Measurements from ENCODE around the gene ARHGAP21.
A peak's percentile ranks its signal among the peaks of the same experiment; 100 is the strongest.

Gene ARHGAP21

DNA sequence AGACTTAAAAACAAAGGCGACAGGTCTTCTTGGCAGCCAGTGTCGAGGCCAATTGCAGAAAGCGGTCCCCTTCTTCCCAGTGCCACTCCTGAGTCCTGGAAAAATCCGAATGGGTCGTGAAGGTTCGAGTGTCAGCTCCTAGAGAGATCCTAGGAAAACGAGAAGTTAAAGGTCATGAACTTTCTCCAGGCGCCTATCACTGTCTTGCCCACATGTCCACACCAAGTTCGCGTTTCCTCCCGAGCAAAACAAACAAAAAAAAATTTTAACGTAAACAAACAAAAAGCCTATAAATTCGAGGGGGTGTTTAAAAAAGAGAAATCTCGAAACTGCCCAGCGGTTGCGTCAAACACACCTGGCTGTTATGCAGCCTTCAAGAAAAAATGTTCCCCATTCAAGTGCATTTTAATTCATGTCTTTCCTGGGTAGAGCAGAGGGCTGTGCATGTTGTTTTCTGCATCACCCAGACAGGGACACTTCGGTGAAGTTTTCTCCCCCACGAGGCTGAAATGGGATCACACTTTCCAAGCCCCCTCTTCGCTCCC lies 1.5 kb downstream of the ARHGAP21 start:
- no peak for DNase-seq

DNA sequence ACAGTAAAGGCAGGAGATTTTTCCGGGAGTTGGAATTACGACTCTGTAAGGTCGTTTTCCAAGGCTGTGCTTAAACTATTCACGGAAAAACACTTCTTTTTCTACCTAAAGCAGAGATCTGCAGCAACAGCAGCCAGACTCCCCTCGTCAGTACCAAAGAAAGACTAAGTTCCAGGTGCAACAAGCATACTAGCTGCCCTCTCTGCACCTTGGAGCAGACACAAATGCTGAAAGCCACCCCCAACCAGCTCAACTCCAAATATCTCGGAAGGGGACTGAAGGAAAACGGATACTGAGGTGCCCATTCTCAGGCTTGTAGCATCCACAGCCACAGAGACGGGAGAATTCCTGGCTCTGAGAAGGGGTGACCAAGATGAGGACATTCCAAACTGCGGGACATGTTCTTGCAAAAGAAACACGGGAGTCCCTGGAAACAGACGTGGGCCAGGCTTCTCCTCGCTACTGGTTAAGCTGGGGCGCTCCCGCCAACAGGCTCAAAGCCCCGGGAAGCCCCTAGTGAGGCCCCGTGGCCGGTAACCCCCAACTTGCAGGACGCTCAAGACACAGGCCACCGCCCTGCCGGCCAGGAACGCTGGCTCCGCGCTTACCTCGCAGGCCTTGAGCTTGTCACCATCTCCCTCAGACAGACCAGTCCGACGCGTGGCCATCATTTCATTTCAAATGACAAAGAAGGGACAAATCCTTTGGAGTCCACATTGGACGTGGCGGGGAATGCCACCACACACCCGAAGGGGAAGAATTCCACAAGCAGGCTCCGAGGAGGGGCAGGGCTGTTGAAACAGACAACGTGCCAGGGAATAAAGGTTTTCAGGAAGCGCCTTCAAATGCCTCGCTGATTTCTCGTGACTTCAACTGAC lies 2.2 kb downstream of the ARHGAP21 start:
- DNase-seq = no peak

DNA sequence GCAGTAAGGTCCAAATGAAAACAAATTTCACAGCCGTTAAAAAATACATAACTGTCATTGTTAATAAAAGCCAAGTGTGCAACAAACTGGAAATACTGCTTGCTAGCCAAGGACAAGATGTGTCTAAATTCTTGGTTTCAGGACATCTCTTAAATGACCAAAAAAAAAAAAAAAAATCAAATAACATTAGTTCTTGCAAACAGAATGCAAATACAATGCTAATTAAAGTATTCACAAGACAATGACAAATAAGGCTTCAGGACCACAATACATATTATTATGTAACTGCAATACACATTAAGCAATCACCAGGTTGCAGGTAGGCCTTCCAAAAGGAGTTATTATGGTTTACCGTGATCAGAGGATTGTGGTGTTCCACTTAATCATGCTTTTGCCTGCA lies 3.6 kb downstream of the ARHGAP21 start:
- DNase-seq = no peak

DNA sequence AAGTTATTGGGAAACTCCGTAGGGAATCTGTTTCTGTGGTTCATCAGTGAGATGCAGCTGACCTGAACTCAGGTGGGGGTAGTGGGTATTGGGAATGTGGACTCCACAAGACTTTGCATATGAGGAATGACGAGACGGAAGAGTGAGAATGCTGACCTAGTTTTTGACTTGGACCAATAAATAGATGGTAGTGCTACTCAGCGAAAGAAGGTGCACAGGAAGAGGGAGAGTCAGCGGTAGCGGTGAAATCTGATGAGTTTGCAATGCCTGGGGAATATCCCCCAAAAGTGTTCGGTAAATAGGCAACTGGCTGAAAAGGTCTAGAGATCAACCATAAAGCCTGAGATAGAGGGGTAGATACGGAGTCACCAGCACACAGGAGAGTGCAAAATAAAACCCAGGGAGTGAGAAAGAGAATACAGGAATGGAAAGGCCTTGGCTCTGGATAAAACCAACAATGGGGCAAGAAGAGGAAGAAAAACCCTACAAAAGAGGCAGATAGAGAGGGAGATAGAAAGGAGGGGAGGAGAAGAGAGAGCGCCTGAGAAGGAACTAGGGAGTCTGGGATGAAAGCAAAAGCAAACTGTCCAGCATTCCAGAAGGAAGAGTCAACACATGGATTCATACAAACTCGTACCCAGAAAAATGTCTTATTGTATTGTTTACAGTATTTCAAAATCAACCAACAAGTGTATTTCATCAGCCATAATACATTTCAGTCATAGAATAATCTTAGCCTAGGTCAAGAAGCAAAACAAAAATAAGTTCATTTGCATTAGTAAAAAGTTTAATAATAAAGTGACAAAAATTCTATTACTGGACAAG lies 5.4 kb downstream of the ARHGAP21 start:
- DNase-seq = no peak

- DNase-seq = no peak
Observed at GRCh38 chr10:24716295-24716694, 7.4 kb downstream of the ARHGAP21 start.

- no peak for DNase-seq
Observed at GRCh38 chr10:24715246-24715769, 8.4 kb downstream of the ARHGAP21 start.

DNA sequence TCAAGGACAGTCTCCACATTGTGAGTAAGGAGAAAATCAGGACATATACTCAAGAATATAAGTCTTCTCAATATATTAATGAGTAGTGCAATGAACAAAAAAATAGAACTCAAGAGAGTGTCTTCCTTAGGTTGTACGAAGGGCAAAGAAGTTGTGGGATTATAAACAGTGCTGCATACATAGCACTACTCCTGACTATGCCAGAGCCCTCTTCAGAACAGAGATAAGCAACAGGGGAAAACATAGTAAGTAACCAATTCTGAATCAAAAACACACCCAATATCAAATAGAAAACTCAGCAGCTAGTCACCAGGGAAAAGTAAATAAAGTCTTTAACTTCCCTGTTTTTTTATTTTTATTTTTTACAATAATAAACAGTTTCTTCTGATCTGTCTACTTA lies 10.6 kb downstream of the ARHGAP21 start:
- DNase-seq = no peak

GRCh38 chr10:24711465-24711864 lies 12.2 kb downstream of the ARHGAP21 start:
- DNase-seq = no peak

DNA sequence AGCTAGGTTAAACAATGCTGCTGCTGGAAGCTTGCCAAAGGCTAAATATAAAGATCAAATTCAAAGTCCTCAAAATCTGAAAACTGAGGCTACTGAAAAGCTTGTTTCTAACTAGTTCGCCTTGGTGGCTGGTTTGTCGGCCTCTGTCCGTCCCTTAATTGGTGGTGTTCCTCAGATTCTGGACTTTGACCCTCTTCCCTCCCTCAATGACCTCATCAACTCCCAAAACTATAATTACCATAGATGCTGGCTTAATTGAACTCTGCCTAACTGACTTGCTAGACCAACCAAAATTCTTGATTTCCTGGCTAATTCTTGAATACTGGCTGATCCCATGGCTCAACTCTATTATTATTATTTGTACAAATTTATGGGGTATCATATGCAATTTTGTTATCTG lies 15.6 kb downstream of the ARHGAP21 start:
- no peak for DNase-seq

DNA sequence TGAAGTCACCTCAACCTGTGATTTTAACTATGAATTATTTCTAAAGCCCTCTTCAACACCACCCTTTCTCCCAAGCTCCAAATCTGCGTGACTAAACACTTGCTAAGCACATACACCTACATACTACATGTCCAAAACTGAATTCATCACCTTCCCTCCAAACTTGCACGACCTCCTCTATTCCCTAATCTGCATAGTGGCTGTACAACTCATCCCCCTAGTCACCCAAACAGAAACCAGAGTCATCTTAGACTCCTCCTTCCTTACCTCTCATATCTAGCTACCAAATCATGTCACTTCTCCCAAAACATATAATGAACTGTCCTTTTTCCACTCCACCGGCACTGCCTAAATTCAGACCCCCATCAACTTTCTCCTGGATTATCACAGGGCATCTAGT lies 16.2 kb downstream of the ARHGAP21 start:
- DNase-seq = no peak

DNA sequence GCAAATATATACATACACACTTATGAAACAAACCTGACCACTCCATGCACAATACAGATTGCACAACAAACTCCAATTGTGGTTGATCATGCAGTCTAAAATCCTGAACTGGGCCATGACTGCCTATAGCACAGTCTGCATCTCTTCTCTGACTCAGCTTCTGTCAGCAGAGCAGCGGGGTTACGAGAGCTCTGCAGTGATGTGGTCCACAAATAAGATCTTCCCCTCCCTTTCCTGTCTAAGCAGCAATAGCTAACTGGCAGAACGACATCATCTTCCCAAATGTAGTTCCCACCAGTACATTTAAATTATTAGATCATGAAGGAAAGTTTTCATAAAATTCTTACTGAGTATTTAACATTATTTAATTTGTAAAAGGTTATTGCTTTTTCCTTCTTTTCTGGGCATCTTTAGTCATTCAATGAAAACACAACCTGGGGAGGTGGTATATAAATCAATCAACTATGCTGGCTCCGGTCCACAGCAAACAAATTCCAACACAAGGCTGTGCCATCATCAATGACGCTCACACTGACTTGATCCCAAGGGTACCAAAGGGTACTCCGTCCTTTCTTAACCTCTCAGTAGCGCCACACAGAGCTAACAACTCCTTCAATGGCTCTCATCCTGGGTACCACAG lies 17.1 kb downstream of the ARHGAP21 start:
- peak; percentile 22 for DNase-seq

DNA sequence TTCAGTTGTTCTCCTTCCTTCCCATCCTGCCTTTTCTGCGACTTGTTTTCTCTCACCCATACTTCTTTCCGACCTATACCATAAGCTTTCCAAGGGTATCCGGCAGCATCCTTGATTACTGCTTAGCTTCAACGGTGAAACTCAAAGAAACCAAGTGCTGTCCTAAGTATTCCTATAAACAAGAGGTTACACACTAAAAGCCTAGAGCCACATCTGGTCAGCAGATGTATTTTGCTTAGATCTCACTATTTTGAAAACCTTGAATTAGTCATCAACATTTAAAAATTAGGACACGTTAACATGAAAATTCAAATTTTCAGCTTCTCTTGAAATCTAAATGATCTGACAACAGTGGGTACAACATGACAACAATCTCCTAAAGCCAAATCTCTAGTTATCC lies 20.0 kb downstream of the ARHGAP21 start:
- no peak for DNase-seq

DNA sequence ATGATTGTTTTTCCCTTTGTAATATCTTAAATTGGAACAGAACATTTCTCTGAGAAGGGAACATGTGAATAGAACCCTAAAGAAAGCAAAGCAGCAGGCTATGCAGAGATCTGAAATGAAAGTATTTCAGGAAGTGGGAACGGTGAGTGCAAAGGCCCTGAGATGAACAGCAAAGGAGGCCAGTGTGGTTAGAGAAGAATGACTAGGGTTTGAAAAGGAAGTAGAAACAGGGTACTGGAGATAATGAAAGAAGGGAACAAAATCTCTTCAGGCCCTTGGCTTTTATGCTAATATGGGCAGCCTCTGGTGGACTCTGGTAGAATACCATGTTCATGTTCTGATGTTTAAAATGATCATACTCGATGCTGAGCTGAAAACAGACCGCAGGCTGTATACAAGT lies 22.2 kb downstream of the ARHGAP21 start:
- DNase-seq = no peak

DNA sequence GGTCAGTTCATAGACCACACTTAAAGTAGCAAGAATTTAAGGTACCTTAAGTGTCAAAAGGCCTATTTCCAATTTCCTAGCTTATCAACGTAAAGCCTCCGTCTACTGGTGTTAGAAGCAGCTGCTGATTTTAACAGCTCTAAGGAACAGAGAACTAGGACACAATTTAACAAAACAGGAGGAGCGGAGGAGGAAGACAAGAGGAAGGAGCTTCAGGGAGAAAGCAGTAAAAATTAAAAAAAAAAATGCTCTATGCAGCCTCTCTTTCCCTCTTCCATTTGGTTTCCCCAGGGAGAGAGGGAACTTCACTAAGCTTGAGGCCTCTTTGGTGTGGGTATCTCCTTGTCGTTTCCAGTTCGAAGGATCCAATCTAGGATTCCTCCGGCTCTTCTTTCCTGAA lies 22.7 kb downstream of the ARHGAP21 start:
- DNase-seq = no peak

GRCh38 chr10:24698270-24698669 lies 25.4 kb downstream of the ARHGAP21 start:
- no peak for DNase-seq

GRCh38 chr10:24697080-24697479 lies 26.6 kb downstream of the ARHGAP21 start:
- DNase-seq = no peak

DNA sequence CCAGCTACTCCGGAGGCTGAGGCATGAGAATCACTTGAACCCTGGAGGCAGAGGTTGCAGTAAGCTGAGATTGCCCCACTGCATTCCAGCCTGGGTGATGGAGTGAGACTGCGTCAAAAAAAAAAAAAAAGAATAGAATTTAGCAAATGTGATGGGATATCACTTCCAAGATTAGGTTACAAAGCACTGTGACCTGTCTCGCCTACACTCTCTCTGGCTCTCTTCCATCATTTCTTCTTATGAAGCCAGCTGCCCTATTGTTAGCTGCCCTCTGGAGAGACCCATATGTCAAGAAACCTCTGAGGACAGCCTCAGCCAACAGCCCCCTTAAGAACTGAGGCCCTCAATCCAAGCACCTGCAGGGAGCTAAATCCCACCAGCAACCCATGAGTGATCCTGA lies 28.2 kb downstream of the ARHGAP21 start:
- DNase-seq = no peak

DNA sequence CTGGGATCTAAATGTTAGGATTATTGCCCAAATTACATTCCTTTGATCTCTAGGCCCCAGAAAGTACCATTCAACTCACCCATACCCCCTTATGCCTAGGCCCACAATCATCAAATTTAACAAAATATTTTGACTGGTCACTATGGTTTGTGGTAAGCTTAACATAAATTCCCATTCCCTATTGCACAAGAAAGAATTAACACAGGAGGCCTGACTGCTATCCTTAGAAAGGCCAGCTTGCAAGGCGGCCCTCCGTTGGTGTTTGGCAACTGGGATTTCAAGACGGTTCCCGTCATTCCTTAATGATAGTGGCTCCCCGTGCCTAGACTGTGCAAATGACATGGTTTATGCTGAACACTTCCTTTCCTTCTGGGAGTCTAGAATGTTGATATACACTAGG lies 29.6 kb downstream of the ARHGAP21 start:
- no peak for DNase-seq

DNA sequence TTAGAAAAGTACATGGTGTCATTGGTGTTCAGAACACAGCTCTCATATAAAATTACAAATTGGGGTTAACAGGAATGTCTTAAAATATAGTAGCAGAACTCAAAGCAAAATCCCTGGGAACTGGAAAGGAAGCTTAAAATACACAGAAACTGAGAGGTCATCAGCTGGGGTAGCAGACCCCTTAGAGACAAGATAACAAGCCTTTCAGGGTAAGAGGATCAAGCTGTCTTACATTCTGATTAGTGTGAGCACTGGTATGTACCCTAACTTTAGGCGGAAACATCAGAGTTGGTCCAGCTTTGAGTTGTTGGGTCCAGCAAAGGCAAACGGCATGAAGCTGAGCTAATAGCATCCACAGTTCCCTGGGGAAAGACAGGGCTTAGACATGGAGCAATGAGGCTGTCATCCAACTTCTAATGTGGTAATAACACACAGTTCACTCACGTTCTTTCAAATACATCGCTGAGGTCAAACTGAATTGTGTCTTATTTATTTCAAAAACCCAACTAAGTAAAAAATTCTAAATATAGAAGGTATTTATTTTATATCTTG lies 32.6 kb downstream of the ARHGAP21 start:
- no peak for DNase-seq

DNA sequence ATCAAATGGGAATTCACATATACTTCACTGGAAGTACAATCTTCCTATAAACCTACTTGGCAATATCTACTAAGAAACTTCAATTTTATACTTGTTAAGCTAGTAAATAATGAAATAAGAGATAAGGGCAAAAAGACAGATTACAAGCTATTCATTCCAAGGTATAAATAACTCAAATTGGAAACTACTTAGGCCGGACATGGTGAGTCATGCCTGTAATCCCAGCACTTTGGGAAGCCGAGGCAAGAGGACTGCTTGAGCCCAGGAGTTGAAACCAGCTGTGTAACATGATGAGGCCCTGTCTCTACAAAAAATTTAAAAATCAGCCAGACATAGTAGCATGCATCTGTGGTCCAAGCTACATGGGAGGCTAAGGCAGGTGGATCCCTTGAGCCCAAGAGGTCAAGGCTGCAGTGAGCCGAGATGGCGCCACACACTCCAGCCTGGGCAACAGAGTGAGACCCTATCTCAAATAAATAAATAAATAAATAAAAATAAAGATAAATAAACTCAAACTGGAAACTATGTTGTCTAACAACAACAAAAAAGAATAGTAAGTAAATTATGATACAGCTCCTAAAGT lies 37.6 kb downstream of the ARHGAP21 start:
- DNase-seq = no peak

GRCh38 chr10:24683554-24683953 lies 40.1 kb downstream of the ARHGAP21 start:
- no peak for DNase-seq

GRCh38 chr10:24681572-24682088 lies 42.1 kb downstream of the ARHGAP21 start:
- no peak for DNase-seq
